B cell (primary cell): ENCODE results near the gene PRKCQ. TPM values are rescaled to one million over a fixed set of nuclear protein-coding genes. Genes with fewer than 3 reads are reported as not detected.

Source experiments
- ATAC-seq: fragments of 200-7000 bp; cut with Tn5 transposase; one replicate; pipeline ENCODE4 v1.10.0; 2021; ENCODE audit warnings: low read depth, mild to moderate bottlenecking, moderate number of reproducible peaks, moderate library complexity
- CTCF ChIA-PET: fragments of 350-600 bp; sonication (Branson Sonifier 250); formaldehyde crosslinking; loops from one replicate; lab custom pipeline; 2021; ENCODE audit warnings: antibody characterized with exemption, inconsistent platforms; lab: Charles Lee
- POLR2A ChIA-PET: fragments of 350-600 bp; sonication (Branson Sonifier 250); formaldehyde crosslinking; loops from one replicate; lab custom pipeline; 2021; ENCODE audit warnings: antibody characterized with exemption; lab: Charles Lee
- DNase-seq: peaks from one replicate; pipeline ENCODE4 v3.0.0; 2013
- H2AFZ ChIP-seq: 2 replicates; pipeline ENCODE4 v1.6.1; 2012; ENCODE audit warnings: mild to moderate bottlenecking, low read depth, low read length; ENCODE audit not compliant: insufficient read depth, poor library complexity, severe bottlenecking
- H3K27ac ChIP-seq, 2 donors: 1 replicate in 1 of 2; 2 replicates in 1 of 2; pipeline ENCODE4 v1.5.1; 2012 to 2013; ENCODE audit warnings: low read length in 2 of 2, mild to moderate bottlenecking in 2 of 2, moderate library complexity in 1 of 2
- H3K27me3 ChIP-seq, 4 experiments: fragments of 200-600 bp in 1 of 4; sonication (generic) in 1 of 4; replicated peaks in 1 of 4; 1 replicate in 2 of 4; 2 replicates in 2 of 4; pipeline versions ENCODE4 v1.6.1 to v1.7.0; 2013 to 2016; ENCODE audit warnings: low read length in 3 of 4, mild to moderate bottlenecking in 2 of 4, mixed read lengths in 1 of 4, moderate library complexity in 1 of 4; ENCODE audit not compliant: insufficient read depth in 4 of 4, control insufficient read depth in 3 of 4; ENCODE audit errors: control extremely low read depth in 1 of 4
- H3K36me3 ChIP-seq, 2 experiments: replicated peaks in 1 of 2; 1 replicate in 1 of 2; 2 replicates in 1 of 2; pipeline versions ENCODE4 v1.6.1 to v1.7.1; 2013; ENCODE audit warnings: low read length in 1 of 2; ENCODE audit not compliant: insufficient read depth in 2 of 2, control insufficient read depth in 1 of 2; ENCODE audit errors: control extremely low read depth in 1 of 2, extremely low read depth in 1 of 2
- H3K4me1 ChIP-seq, 2 donors: fragments of 200-600 bp in 1 of 2; sonication (generic) in 1 of 2; 1 replicate in 1 of 2; 2 replicates in 1 of 2; pipeline versions ENCODE4 v1.5.1 to v1.6.1; 2013 to 2017; ENCODE audit warnings: low read length in 2 of 2; ENCODE audit not compliant: control insufficient read depth in 2 of 2, insufficient read depth in 2 of 2
- H3K4me2 ChIP-seq: replicated peaks from 2 replicates; pipeline ENCODE3; 2012; ENCODE audit warnings: mild to moderate bottlenecking, low read depth, low read length; ENCODE audit not compliant: poor library complexity, severe bottlenecking
- H3K4me3 ChIP-seq, 5 experiments: fragments of 200-600 bp in 1 of 5; sonication (generic) in 1 of 5; 1 replicate in 3 of 5; 2 replicates in 2 of 5; pipeline versions ENCODE4 v1.5.1 to v1.7.0; 2011 to 2016; ENCODE audit warnings: low read length in 4 of 5, mild to moderate bottlenecking in 4 of 5, low read depth in 2 of 5, control low read depth in 1 of 5, moderate library complexity in 1 of 5; ENCODE audit not compliant: insufficient read depth in 1 of 5; ENCODE audit errors: control extremely low read depth in 1 of 5, extremely low read depth in 1 of 5
- H3K79me2 ChIP-seq: fragments of 200-600 bp; sonication (generic); one replicate; pipeline ENCODE4 v1.6.0; 2016; ENCODE audit warnings: low read length; ENCODE audit not compliant: control insufficient read depth, insufficient read depth
- H3K9ac ChIP-seq: fragments of 200-600 bp; sonication (generic); 2 replicates; pipeline ENCODE4 v1.6.1; 2017; ENCODE audit warnings: mild to moderate bottlenecking, low read length, moderate library complexity
- H3K9me3 ChIP-seq, 3 donors: one replicate each; pipeline versions ENCODE4 v1.6.1 to v1.7.1; 2013; ENCODE audit warnings: low read length in 2 of 3; ENCODE audit not compliant: control insufficient read depth in 2 of 3, insufficient read depth in 1 of 3; ENCODE audit errors: control extremely low read depth in 1 of 3
- H4K20me1 ChIP-seq: 2 replicates; pipeline ENCODE4 v1.6.0; 2012; ENCODE audit warnings: mild to moderate bottlenecking, low read length; ENCODE audit not compliant: insufficient read depth, control insufficient read depth, poor library complexity, severe bottlenecking
- H3K27ac Mint-ChIP-seq: one replicate; pipeline ENCODE4 v1.8.0; 2021; ENCODE audit warnings: mixed read lengths
- H3K27me3 Mint-ChIP-seq: one replicate; pipeline ENCODE4 v1.8.0; 2021; ENCODE audit warnings: mixed read lengths
- H3K4me1 Mint-ChIP-seq: one replicate; pipeline ENCODE4 v1.8.0; 2021; ENCODE audit warnings: mixed read lengths
- H3K4me3 Mint-ChIP-seq: one replicate; pipeline ENCODE4 v1.8.0; 2021; ENCODE audit warnings: mixed read lengths
- H3K9me3 Mint-ChIP-seq: one replicate; pipeline ENCODE4 v1.8.0; 2022; ENCODE audit warnings: mixed read lengths; ENCODE audit not compliant: insufficient read depth
- CTCF ChIP-seq: fragments of 200-600 bp; IDR thresholded peaks from one replicate; pipeline ENCODE4 v1.8.0; 2022; ENCODE audit warnings: antibody characterized with exemption, mild to moderate bottlenecking
- EZH2 ChIP-seq: IDR thresholded peaks from 2 replicates; pipeline ENCODE4 v1.6.1; 2012; ENCODE audit warnings: borderline replicate concordance, low read depth, mild to moderate bottlenecking, moderate library complexity, low read length; ENCODE audit not compliant: insufficient read depth, poor library complexity, severe bottlenecking
- WGBS: methylation state at CpG from one replicate; pipeline ENCODE4 v1.1.5; 2013; ENCODE audit warnings: missing lambda C conversion rate; ENCODE audit not compliant: insufficient coverage; 5-methylcytosine and 5-hydroxymethylcytosine counted together
- intact Hi-C: fragments of 100-400 bp; cut with micrococcal nuclease; formaldehyde crosslinking; loops from one replicate; pipeline ENCODE4 v1.10.0; 2022
- polyA plus RNA-seq: library from polyadenylated mRNA; depleted of rRNA; stranded (reverse); fragments of >200 nt; gene quantifications from 2 replicates; pipeline ENCODE4 v1.2.3, GENCODE V29; 2012
- total RNA-seq, 2 donors: library from RNA; stranded (reverse); fragments of 120-200 nt in 1 of 2; gene quantifications; 1 replicate in 1 of 2; 2 replicates in 1 of 2; pipeline versions ENCODE4 v1.2.3 to v1.2.4, GENCODE V29; 2013 to 2022

PRKCQ gene
- total and polyA plus RNA-seq, 2 donors (not counting 1 experiment from before 2014, with no cell fraction given) = 0.15 to 0.16 TPM

GRCh38 chr10:6409971-6410643 is 170.0 kb downstream of the PRKCQ start:
- DNase-seq (no peak), ATAC-seq (no peak)
- Histone ChIP-seq H3K27ac (no peak overlapping the region), H3K79me2 (no peaks in the 10 kb centered on the region), H2AFZ (no peak overlapping the region), H3K4me2 (no peak overlapping the region), H3K36me3 (no peaks in the 10 kb centered on the region), H3K9me3 (no peaks in the 10 kb centered on the region), H4K20me1 (no peaks in the 10 kb centered on the region), H3K4me1 (peaks cover 0 to 5% of the 10 kb centered on the region in 2 donors), H3K27me3 (peaks cover 0 to 4% (median 2%) of the 10 kb centered on the region in 4 experiments), H3K4me3 (no peak overlapping the region), H3K9ac (no peak overlapping the region)
- intact Hi-C loops = no loop called here
- TF ChIP-seq CTCF (no peak), EZH2 (no peak)
- peaks cover 9% of the 10 kb centered on the region for H3K4me1 Mint-ChIP-seq
- no CpG with 5 or more reads among the region's 2 CpGs for WGBS
- no peak overlapping the region for H3K27ac Mint-ChIP-seq
- H3K9me3 Mint-ChIP-seq = no peaks in the 10 kb centered on the region
- POLR2A ChIA-PET = no interaction called here
- no peak overlapping the region for H3K4me3 Mint-ChIP-seq
- H3K27me3 Mint-ChIP-seq = peaks cover 29% of the 10 kb centered on the region
- CTCF ChIA-PET = interaction anchor here (1.0 to 3.6 kb wide), 8 partner anchors 8 to 324 kb away, joined by 3 to 28 read pairs (median 5); partner anchors contain the start of gene PFKFB3

- H3K4me1 Mint-ChIP-seq = peaks cover 9% of the 10 kb centered on the region
- Histone ChIP-seq H3K27ac (no peak overlapping the region), H2AFZ (no peak overlapping the region), H3K9ac (no peak overlapping the region), H3K4me1 (peaks cover 0 to 5% of the 10 kb centered on the region in 2 donors), H3K4me3 (no peak overlapping the region), H3K27me3 (peaks cover 0 to 4% (median 2%) of the 10 kb centered on the region in 4 experiments), H3K4me2 (no peak overlapping the region), H3K79me2 (no peaks in the 10 kb centered on the region), H3K9me3 (no peaks in the 10 kb centered on the region), H4K20me1 (no peaks in the 10 kb centered on the region), H3K36me3 (no peaks in the 10 kb centered on the region)
- DNase-seq (no peak), ATAC-seq (no peak)
- H3K4me3 Mint-ChIP-seq = no peak overlapping the region
- ChIA-PET POLR2A (no interaction called here), CTCF (interaction anchor here (1.0 to 2.8 kb wide), 4 partner anchors 14 to 322 kb away, joined by 3 to 15 read pairs (median 4); partner anchors contain the start of gene PFKFB3)
- H3K27me3 Mint-ChIP-seq = peaks cover 24% of the 10 kb centered on the region
- no peaks in the 10 kb centered on the region for H3K9me3 Mint-ChIP-seq
- no peak overlapping the region for H3K27ac Mint-ChIP-seq
- 87% methylated on average over 3 of the region's 3 CpGs for WGBS
- TF ChIP-seq CTCF (no peak), EZH2 (no peak)
- intact Hi-C loops = no loop called here
Measured at GRCh38 chr10:6408799-6409198, 171.3 kb downstream of the PRKCQ start.
